Bone marrow (tissue), 2 donors: ENCODE data around the gene ENG.
"Not testable (repeated sequence)": the region's sequence is repeated elsewhere in the genome, so short reads cannot be mapped to it uniquely, and the experiment has no call there.

Experiments used
- DNase-seq, 2 donors: peaks; one replicate each; lab custom pipeline; 2025; lab: John Stamatoyannopoulos, UW

Gene ENG

DNA sequence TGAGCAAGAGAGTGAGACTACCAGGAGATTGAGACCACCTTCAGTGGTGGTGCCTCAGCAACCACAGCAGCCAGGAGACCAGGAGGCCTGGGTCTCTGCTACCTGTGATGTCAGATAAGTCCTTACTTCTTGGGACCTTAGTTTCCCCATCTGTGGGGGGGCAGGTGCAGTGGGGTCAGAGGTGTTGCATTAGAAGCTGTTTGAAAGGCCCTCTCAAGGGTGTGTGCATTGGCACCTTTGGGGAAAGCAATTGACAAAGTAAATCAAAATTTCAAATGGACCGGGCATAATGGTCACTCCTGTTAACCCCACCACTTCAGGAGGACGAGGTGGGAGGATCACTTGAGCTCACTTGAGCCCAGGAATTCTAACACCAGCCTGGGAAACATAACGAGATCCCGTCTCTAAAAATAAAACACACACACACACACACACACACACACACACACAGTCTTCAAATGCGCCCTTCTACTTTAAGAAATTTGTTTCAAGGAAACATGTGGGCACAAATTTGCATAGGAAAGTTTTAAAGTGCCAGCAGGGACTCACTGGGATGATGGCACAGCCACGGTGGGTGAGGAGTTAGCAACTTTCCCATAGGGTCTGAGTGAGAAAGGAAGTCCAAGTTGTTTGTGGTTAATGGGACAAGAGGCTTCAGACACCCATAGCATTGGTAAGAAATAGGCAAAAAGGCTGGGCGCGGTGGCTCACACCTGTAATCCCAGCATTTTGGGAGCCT, 24.4 kb upstream of the ENG start:
- no peak for DNase-seq

DNA sequence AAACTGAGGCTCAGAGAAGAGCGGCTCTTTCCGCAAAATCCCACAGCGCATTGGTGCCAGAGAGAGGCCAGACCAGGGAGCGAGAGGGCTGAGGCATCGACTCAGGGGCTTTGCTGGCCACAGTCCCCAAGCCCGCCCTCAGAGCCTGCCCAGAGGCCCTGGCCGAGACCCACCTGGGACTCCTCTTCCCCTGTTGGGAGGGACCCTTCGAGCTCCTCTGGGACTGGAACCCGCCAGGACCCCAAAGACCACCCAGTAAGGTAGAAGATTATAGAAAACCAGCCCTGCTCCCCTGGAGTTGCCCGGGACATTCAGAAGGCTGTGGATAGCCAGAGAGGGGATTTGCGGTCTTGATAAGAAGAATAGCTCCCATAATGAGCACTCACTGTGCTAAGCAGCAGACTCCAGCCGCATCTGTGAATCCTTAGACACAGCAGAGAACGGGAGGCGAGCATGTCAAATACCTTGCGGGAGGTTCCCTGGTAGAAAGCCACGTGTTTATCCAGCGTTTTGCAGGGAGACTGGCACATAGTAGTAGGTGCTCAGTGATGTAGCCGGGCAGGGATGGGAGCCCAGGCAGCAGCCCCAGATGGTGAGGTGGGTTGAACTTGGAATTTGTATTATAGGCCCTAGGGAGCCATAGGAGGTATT, 23.7 kb upstream of the ENG start:
- DNase-seq = no peak

DNA sequence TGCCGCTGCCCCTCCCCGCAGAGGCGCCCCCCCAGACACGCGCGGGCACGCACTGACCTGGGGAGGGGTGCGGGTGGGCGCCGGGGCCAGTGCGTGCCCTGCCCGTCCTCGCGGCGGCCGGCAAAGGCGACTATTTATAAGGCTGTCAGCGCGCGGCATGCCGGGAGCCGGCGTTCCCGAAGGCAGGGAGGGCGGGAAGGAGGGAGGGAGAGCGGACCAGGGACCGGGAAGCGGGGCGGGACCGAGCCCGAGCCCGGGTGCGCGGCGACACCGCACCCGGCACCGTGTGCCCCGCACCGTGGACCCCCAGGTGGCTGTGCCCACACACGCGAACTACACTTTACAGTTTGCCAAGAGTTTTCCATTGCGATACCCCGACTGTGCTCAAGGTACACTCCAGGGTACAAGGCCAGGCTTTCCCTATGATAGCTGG, 23.1 kb upstream of the ENG start, which contains the start of gene AK1:
Gene AK1, minus strand, starts transcription at position 110 of the 433 bp plus-strand sequence. CDS start 3,058 bp downstream, outside the sequence.
- DNase-seq = no peak

DNA sequence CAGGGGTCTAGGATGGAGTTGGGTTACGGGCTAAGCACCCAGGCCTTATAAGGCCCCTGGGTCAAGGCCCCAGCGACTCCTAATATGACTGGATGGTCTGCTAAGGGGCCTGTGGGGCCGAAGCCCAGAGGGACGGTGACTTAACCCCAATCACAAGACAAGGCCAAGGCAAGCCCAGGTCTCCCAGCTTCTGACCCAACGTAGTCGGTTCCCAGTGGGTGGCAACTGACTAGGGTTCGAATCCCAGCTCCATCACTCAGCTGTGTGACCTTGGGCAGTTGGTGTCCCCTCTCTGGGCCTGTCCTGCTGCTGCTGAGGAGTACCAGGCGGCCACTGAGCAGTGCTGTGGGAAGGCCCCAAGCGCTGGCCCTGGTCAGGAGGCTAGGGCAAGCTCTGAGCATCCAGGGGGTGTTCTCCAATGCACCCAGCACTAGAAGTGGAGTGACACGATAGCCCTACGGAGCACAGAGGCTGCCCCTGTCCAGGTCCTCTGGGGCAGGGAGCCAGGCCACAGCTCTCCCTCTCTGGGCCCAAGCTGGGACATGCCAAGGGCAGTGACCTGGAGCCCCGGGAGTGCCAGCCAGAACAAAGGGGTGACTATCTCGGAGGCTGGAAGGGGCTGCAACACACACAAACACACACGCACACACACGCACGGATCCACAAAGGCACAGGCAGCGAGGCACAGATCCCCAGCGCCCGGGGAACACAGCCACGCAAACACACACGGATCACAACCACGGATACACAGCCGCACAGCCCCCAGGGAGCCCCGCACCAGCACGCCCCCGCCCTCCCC, 22.5 kb upstream of the ENG start:
- DNase-seq = no peak

DNA sequence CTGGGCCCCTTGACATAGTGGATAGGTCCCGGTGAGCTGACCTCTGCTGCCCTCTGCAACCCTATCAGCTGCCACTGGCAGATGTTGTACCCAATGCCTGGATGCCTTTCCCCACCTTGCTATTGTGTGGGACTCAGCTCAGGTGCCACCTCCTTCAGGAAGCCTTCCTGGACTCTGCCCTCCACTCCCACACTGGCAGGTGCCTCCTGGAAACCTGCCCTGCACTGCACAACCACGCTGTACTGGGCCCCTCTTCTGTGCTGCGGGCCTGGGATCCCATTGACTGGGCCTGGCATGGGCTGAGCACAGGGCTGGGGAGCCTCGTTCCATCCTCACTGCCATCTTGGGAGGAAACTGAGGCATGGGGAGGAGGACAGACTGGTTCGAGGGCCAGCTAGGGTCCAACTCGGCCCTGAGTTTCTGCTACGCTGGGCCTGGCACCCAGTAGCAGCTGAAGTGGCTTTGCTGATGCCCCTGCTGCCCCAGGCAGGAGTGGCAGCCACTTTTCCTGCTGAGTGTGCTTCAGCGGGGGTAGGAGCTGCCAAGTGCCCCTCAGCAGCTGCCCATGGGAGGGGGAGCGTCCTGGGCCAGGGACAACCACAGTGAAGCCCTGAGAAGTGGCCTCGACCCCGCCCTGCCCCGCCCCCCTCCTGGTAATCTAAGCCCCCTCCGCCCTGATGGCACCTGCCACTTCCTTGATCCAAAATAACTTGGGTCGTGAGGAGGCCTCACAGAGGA, 21.7 kb upstream of the ENG start:
- no peak for DNase-seq

DNA sequence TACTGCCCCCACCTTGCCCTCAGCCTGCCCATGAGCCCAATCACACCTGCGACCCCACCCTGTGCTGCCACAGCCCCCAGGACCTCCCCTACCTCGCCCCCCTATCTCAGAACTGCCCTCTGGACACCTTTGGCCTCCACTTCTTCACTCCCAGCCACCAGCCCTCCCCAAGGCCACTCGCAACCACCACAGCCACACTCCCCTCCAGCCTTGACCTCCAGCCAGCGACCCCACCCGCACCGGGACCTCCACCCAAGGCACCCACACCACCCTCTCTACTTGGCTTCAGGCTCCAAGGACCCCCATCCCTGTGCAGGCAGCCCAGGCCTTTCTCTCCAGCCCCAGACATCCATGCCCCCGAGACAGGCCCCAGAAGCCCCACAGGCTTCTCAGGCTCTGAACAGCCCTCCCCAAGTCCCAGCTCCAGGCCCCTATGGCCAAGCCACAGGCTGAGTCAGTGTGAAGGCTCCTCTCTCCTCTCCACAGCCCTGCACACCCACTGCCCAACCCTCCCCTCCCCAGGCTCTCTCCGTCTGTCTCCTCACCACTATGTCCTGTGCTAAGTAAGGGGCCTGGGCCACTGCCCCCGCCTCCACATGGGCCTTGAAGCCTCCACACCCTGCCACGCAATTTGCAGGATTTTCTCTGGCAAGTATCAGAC, 21.0 kb upstream of the ENG start:
- no peak for DNase-seq

DNA sequence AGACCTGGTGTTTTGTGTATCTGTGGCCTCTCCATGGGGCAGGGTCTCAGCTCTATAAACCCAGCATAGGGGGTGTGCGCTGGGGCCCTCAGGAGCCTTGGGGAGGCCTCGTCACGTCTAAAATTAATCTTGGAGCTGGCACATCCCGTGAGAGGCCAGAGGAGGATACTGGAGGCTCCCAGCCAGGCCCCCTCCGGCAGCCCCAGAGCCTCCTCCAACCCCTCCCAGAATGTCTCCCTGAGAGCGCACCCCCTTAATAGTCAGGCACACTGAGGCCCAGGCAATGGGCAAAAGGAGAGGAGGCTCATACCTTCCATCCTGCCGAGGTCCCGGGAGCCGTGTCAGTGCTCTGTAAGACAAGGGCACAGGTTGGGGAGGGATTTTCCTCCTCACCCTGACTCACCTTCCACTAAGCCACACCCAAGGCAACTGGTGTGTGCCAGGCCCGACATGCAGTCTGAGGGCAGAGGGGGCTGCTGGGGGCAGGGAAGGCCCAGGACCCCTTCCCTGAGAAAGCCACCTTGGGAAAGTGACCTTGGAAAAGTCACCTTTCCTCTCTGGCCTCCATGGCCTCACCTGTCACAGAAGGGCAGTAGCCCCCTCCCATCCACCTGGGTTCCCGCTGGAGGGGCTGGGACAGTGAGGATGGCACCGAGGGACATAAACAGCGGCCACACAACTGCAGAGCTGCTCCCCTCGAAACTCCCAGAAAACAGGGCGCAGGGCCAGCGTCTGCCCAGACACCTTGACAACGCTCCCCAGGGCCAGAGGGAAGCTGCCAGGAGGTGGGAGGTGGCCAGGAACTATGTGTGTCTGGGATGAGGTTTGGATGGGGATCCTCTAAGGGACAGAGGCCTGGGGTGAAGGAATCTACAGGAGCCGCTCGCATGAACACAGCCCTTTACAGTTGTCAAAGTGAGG, 20.1 kb upstream of the ENG start:
- DNase-seq = no peak

DNA sequence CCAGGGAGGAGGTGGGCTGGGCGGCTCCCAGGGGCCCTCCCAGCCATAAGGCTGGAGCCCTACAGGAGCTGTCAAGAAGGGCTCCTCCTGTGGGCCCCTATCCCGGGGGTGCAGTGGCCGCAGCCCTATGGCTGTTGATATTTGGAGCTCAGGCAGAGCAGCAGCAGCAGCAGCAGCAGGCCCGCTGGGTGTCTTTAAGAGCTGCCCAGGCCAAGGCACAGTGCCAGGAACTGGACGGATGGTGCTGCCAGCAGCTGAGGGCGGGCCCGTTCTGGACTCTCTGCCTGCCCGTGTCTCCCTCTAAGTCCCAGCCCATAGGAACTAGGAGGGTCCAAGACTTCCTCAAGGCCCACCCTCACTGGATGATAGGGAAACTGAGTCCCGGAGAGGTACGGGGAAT, 19.4 kb upstream of the ENG start:
- no peak for DNase-seq

DNA sequence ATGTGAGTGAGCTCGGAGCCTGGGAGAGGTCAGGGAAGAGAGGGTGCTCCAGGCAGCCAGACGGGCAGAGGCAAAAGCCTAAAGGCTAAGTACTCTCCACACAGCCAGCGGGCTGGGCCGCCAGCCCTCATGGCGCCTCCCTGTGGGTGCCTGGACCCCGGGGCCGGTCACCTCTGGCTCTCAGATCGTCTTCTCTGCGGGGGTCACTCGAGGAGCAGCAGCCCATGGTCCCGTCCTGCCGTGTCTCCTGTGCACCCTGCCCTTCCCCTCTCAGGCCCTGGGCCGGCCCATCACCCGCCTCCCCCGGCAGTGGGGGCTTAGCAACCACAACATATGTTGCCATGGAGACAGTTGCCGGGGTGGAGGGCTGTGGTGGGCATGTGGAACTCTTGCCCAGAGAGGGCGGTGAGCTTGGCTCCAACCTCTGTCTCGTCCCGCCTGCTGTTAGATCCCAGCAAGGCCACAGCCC, 18.8 kb upstream of the ENG start:
- no peak for DNase-seq

DNA sequence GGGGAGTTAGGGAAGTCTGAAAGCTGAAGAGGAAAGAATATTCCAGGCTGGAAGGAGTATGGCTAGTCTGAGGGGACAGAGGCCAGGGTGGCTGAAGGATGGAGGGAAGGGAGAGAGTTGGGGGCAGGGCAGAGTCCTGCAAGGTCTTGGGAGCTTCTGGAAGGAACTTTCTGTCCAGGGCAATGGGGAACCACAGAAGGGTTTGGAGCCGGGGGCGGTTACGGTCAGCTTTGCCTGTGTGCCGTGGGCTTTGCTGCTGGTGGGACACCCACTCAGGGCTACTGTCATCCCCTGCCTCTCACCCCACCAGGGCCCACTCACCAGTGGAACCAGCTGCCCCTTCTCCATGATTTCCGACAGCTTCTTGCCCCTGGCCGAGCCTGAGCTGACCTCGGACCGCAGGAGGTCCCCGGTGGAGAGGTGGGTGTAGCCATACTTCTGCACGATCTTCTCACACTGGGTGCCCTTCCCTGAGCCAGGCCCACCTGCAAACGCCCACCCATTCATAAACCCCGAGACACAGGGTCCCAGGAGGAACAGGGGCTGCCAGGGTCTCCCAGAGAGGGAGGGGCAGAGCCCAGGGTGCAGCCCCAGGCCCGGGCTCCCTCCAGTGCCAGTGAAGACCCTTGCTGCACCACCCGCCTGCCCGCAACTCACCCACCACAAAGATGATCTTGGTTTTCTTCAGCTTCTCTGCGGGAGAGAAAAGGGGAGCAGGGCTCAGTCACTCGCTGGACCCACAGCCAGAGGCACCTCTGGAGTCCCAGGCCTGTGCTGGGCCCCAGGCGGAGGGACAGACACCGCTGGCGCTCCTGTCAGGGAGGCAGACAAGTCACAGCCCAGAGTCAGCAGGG, 18.1 kb upstream of the ENG start:
- no peak for DNase-seq

DNA sequence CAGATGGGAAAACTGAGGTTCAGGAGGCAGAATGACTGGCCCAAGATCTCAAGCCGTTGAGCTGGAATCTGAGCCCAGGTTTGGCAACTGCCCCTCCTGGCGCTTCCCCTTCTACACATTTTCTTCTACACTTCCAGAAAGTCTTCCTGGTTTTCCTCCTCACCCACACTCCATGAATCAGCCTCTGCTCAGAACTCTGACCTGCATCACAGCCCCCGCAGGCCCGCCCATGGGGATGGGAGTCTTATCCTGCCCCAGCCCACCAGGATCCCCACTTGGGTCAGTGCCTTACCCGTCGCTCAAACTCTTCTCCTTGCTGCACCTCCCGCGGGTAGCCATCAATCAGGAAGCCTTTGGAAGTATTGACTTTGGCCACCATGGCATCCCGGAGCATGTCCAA, 17.1 kb upstream of the ENG start:
- no peak for DNase-seq

DNA sequence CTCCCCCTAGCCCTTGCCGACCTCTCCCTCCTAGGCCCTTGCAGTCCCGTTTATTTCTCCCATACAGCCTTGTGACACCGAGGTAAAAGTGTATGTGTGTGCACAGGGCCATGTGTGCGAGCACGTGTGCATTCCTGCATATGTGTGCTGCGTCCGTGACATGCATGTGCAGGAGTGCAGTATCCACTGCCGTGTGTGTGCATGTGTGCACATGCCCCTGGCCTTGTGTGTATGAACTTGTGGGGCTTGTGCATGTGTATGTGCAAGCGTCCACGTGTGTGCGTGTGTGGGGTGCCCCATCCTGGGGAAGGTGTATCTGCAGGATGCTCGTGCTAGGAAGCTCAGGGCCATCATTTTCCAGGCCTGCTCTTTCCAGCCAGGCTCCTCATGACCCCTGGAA, 16.4 kb upstream of the ENG start:
- no peak for DNase-seq

DNA sequence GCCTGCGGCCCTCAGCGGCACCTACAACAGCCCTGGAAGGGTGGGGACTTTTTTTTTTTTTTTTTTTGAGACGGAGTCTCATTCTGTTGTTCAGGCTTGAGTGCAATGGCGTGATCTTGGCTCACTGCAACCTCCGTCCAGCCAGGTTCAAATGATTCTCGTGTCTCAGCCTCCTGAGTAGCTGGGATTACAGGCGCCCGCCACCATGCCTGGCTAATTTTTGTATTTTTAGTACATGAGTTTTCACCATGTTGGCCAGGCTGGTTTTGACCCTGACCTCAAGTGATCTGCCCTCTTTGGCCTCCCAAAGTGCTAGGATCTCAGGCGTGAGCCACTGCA, 15.7 kb upstream of the ENG start:
- not testable (repeated sequence) for DNase-seq

DNA sequence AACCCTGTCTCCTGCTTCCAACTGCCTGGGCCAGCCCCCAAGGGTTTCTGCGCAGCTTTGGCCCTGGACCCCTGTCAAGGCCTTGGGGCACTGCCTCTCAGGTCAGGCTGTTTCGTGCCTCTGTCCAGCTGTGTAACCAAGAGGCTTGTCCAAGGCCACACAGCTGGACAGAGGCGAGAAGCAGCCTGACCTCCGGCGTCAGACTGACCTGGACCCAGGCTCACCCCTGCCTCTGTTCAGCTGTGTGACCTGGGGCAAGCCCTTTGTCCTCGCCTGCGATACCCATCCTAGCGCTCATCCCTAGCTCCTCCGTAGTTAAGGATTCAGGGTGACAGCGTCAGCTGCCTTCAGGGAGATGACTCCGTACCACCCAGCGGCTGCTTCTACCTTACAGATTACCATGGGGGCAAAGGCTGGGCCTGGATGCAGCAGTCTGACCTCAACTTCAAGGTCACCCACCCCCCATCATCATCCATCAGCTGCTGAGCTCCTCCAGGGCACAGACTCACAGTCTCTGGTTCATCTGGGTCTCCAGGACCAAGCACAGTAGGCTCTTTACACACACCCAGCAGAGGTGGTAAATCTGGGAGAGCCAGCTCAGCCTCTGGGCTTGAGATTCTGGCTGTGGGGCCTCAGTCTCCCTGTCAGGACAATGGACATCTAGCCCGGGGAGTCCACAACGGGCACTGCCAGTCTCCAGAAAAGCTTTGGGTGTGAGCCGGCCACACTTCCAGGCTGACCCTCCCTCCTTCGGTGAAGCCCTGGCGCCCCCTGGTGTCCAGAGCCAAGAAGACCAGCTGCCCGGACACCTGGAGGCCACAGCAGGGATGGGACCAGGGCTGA, 15.1 kb upstream of the ENG start:
- peak; percentile 26 to 76 for DNase-seq

DNA sequence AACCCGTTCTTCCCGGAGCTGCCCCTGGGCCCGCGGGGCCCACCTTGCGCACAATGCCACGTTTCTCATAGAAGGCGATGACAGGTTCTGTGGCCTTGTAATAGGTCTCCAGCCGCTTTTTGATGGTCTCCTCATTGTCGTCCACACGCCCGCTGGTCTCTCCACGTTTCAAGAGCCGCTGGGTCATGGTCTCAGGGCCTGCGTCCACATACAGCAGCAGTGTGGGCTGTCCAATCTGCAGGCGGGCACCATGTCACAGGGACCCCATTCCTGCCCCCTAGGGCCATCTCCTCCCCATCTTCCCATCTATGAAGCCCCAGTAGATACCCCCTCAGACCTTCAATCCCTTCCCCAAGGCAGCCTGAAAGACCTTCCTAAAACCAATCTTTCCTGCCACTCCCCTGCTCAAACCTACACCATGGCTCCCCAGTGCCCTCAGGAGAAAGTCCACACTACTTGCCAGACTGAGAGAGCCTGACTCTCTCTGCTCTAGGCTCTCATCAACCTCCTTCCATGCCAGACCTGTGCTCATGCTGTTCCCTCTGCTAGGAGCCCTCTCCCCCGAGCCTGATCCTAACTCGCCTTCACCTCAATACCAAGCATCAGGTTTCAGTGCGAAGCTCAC, 13.9 kb upstream of the ENG start:
- DNase-seq = no peak

DNA sequence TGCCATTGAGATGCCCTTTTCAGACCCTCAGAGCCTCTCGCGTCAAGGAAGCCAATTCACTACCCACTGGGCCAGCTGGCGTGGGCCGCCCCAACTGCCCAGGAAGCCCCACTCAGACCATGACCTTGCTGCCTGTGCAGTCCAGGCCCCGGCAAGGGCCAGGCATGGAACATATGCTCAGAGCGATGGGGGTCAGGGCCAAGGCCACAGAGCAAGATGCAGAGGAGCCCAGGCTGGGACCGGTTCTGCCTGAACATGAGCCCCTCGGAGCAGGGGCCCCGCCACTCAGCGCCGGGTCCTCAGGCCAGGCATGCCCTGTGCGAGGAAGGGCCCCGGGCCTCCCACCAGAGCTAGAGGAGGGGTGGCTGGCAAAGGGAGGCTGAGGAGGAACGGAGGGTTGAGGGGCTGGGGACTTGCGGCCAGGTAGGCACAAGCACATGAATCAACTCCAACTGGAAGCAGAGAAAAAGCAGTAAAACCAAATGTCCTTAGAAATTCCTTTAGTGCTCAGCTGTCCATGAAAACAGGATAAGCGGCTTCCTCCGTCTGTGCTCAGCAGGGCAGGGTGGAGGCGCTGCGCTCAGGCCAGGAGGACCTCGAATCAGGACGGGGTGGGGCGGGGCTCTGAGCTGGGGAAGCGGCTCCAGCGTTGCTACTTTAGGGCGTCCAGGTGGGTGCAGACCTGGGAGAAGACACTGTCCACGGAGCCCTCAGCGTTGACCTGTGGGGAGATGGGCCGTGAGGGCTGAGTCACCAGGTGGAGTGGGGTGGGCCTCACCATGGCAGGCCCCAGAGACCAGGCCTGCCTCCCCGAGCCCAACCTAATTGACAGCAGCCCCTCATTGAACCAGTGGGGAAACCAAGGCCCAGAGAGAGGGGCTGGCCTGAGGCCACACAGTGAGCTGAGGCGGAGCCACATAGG, 13.2 kb upstream of the ENG start:
- DNase-seq = no peak

DNA sequence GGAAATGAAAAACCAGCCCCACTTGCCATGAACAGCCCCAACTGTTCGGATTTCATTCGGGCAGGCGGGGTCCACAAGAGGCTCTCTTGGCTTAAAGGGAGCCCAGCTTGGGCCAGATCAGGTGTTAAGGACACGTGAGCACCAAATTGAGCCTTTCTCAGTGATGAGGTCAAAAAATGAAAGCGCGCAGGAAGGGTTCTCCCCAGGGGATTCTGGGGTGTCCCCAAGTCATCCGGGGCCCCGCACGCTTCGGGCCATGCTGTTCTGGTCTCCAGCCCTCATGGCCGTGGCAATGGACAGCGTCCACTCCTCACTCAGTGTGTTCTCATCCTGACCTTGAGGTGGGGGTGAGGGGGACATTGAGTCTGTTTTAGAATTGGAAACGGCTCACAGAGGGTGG, 12.1 kb upstream of the ENG start:
- no peak for DNase-seq
